Endometrium (tissue), 2 donors: Measurements from ENCODE around the gene ACSF2.
"Not testable (repeated sequence)": the region's sequence is repeated elsewhere in the genome, so short reads cannot be mapped to it uniquely, and the experiment has no call there.

Experiments used
- FAIRE-seq: peaks from 2 replicates; lab custom pipeline; 2012; peaks lifted over from hg19 to GRCh38; lab: Jason Lieb, UNC
- donor health status: control.
- donor health status: control.

ACSF2 gene

DNA sequence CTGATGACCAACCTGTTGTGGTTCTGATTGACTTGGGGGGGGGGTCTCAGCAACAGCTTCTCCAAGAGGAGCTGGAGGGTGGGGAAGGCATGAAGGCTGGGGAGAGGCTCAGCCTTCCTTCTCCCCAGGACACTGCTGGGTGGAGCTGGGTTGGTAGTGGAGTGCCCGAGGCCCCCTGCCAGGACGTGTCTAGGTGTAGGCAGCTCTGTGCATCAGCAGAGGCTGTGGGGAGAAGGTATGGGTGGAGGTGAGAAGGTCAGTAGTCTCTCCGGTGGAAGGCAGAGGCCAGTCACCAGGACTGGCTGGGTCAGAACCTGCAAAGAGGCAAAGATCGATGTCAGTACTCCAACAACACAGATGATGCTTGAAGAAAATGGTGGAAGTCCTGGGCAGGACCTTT is 38.7 kb downstream of the ACSF2 start:
- FAIRE-seq = no peak

DNA sequence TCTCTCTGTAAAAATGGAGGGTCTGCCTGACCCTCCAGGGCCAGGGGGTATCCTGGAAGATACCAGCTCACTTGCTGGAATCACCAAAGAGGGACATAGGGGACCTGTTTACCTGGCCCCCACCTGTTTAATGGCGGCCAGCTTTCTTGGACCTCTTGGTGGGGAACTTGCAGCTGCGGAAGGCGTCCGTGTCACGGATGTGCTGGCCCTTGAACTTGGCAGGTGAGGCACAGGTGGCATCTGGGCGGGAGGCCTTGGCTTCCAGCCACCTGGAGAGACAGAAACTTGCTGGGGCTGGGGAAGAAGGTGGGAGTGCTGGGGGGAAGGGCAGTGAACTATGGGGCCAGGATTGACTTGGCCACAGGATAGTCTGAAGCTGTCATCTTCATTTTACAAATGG is 39.2 kb downstream of the ACSF2 start:
- no peak for FAIRE-seq

DNA sequence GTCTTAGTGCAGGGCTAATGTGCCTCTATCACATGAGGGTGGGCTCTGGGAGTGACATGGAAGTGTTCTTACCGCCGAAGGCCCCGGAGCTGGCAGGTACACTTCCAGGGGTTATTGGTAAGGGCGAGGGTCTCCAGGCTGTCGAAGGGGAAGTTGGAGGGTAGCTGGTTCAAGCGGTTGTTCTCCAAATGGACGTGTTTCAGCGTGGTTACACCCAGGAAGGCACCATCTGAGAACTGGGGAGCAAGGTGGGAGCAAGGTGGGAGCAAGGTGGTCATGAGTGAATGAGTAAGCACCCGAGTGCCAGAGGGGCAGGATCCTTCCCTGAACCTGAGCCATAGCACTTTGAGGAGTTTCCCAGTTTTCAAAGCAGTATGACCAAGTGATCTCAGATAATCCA is 39.6 kb downstream of the ACSF2 start:
- no peak for FAIRE-seq

DNA sequence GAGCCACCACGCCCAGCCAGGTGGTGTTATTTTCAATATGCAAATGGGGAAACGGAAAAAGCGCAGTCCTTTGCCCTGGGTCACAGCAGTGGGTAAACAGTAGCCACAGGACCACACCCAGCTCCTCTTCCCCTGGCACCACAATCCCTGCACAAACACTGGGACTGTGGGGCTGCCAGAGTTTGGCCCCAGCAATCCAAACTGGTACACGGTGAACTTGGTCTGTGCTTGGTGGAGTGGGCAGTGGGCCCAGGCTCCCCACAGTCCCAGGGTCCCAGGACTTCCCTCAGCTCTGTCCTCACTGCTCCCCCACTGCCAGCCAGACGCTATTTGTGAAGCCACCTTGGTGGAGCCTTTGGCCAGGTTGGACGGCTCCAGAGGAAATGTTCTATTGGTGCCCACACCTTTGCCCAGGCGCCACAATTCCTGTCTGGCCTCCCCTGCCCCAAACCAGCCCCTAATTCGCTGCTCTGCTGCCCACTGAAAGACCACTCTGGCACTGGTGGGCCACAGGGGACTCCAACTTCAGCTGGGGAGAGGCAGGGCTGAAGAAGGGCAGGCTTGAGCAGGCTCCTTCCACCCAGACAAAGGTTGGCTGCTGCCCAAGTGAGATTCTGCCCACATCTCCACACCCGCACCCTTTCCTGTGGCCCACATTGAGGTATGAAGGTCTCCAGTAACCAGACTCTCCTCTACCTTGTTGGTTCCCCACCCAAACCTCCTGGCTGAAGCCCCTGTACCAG is 40.5 kb downstream of the ACSF2 start:
- no peak for FAIRE-seq

DNA sequence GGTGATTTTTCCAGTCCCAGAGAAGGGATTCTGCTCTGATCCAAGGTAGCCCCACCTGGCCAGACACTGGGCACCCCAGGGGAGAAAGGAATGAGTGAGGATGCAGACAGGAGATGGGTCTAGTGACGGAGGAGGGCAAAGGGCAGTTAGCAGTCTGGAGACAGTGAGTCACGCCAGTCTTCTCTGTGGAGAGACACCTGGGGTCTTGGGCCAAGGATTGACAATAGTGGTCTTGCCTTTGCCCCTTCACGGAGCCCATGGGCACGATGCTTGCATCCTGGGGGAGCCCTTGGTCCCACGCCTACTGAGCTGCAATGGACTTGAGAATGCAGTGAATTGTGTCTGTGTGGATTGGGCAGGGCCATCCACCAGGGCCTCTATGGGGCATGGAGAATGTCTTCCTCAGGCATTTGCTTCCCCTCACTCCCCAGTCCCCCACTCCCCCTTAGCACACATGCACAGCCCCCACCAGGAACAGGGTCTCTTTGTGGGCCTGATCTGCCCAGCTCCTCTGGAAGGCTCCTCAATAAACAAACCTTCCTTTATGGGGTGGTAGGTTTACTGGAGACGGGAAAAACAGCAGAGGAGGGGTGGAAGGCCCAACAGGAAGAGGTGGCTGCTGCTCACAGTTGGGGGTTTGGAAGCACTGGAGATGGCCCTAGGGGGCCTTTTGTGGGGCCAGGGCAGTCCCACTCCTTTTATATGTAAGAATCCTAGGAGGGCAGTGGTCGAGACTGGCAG is 41.3 kb downstream of the ACSF2 start:
- no peak for FAIRE-seq

DNA sequence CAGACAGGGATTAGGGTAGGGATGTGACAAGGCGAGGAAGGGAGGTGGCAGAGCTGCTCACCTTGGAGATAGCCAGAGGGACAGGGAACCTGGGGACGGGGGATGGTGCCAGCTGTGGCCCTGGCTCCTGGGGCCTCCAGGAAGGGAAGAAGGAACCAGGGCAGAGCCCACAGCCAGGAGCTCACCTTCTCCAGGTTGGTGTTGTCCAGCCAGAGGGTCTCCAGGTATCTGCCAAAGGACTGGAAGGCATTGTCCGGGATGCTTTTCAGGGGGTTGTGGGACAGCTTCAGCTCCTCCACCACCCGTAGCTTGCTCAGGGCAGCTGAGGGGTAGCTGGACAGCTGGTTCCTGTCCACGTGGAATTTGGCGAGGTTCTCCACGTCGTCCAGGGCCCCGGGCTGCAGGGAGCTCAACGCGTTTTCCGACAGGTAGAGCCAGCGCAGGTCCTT is 41.9 kb downstream of the ACSF2 start:
- FAIRE-seq = no peak

DNA sequence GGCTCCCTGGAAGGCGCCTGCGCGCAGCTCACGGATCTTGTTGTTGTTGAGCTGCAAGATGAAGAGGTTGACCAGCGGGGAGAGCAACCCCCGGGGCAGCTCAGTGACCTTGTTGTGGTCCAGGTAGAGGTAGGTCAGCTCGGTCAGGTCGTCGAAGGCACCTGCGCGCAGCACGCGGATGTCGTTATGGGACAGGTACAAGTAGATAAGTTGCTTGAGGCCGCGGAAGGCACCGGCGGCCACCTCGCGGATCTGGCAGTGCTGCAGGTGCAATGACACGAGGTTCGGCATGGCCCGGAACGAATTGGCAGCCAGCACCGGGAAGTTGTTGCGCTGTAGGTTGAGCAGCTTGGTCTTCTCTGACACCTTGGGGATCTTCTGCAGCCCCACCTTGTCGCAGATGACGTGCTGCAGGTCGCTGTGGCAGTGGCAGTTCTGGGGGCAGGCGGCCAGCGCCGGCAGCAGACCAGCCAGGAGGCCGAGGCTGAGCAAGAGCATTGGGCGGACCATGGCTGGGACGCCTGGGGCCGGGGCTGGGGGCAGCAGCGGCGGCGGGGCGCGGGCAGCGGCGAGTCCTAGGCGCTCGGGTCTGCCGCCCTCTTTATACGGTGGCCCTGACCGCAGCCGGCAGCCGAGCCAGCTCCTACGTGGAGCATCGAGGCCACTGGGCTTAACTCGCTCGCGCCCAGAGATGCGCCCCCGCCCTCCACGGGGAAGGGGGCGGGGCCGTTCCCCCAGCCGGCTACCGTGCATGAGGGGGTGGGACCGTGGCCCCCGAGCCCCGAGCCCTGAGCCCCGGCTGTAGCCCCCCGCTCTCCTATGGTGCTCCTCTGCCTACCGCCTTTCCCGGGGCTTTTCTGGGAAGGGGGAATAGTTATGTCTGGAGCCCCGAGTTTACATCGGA is 42.5 kb downstream of the ACSF2 start, which contains the start of gene CHAD:
Gene CHAD (minus strand): TSS at position 577 of the 904 bp plus-strand sequence. CDS start 67 bp downstream, at position 510.
- FAIRE-seq = no peak

DNA sequence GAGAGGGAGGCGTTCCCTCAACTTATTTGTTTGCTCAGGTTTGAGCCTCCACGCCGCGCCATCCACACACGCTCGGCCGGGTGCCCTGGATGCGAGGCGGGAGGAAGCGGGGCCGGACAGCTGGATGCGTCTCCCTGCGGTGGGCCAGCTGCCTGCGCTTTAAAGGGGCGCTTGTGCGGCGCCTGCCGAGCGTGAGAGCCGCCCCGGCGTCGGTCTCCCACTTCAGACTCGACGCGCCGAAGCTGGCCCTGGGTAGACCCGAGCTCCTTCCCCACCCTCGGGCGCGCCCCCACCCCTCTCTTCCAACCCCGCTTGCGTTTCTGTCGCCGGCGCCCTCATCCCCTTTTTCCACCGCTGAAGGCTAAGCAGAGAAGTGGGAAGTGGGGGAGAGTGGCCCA is 43.2 kb downstream of the ACSF2 start:
- no peak for FAIRE-seq

DNA sequence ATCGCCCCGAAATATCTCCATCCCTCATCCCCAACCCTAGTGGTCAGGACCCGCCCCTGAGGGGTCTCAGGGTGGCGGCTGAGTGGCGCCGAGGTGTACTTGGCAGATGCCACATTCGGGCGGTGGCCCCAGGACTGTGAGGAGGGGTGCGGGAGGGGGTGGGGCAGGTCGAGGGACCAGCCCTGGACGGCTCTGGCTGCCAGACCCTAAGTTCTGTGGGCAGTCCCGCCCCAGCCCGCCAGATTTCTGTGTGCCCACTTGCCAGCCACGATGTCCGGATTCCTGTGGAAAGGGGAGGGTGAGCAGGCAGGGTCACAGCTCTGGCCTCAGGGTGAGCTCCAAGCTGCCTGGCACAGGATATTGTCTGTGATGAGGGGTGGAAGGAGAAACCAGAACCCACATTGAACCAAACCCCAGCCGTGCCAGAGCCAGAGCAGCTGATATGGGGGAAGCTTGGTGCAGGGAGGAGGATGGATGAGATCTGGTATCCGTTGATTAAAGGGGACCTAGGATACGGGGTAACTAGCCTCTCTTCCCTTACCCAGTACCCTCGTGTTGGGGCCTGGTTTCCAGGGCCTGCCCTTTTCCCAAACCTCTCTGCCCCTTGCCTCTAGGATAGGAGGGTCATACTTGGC is 43.8 kb downstream of the ACSF2 start:
- no peak for FAIRE-seq

DNA sequence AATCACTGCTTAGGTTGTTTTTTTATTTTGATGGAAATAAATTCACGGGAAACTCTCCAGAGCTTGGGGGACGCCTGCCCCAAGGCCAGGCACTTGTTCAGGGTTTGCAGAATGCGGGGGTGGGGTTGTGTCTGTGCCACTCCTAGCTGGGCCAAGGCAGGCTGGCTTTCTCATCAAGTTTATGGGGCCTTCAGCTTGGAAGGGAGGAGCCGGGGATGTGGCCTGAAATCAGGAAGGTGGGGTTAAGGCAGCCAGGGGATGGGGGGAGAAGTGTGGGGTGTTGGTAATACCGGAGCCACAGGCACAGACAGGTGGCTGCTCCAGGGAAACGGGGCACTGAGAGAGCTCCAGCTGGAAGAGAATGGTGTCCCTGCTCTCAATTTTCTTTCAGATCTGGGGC is 44.4 kb downstream of the ACSF2 start:
- FAIRE-seq = no peak

DNA sequence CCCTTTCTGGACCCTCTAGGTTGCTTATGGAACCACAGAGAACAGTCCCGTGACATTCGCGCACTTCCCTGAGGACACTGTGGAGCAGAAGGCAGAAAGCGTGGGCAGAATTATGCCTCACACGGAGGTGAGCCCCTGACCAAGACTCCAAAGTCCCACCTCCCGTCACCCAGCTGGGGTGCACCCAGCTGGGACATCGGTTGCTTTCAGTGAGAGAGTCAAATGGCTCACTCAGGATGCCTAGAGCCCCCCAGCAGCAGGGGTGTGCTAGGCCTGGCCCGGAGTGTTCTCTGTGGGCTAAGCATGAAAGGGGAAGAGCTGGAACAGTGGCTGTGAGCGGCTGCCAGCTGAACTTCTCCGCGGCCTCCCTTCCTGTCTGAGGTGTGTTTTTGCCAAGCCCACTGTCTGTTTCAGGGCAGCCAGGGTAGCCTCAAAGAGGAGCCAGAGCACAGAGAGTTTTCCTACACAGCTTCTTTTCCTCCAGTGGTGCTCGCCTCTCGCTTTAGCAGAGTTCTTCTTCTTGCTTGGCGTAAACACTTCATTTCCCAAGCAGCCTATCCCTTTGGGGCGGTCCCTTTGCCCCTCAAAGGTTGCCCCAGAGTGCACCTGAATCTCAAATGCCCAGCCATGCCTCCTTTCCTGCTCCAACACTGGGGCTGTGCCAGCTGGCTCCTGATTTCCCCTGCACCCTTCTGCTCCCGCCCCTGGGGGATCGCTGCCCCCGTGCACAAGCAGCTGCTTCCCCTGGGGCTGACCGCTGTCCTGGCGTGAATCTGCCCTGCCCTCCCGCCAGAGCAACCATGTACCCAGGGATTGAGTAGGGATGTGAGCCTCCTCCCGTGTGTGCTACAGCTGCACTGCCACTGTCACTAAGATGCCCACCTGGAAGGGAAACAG is 45.2 kb downstream of the ACSF2 start:
- FAIRE-seq = no peak

DNA sequence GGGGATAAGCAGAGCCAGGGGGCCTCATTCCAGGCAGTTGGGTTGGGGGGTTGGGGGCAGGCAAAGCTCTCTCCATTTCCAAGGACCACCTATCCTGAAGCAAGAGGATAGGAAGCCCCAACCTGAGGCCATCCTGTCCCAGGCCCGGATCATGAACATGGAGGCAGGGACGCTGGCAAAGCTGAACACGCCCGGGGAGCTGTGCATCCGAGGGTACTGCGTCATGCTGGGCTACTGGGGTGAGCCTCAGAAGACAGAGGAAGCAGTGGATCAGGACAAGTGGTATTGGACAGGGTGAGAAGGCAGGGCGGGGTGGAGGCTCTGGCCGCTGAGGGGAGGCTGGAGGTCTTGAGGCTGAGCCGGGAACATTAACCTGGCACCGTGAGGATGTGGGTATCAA is 46.3 kb downstream of the ACSF2 start:
- FAIRE-seq = no peak

DNA sequence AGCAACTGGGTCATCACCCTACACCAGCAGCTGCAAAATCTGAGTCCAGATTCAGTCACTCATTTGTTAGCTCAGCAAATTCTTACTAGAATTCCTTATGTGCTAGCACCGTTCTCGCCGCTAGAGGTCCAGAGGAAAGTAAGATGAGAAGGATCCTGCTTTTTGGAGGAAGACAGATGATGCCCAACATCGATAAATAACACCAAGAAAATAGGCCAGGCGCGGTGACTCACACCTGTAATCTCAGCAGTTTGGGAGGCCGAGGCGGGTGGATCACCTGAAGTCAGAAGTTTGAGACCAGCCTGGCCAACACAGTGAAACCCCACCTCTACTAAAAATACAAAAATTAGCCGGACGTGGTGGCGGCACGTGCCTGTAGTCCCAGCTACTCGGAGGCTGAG is 46.7 kb downstream of the ACSF2 start:
- FAIRE-seq = not testable (repeated sequence)

DNA sequence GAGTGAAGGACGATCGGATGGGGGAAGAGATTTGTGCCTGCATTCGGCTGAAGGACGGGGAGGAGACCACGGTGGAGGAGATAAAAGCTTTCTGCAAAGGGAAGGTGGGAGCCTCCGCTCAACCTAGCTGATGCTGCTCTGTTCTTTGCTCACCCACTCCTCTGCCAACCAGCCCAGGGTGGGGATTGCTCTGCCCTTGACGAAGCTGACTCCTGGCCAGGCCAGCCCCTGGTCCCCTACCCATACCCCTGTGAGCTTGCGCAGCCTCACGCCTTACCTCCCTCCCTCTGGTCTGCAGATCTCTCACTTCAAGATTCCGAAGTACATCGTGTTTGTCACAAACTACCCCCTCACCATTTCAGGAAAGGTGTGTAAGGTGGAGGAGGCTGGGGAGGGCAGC is 47.9 kb downstream of the ACSF2 start:
- no peak for FAIRE-seq

DNA sequence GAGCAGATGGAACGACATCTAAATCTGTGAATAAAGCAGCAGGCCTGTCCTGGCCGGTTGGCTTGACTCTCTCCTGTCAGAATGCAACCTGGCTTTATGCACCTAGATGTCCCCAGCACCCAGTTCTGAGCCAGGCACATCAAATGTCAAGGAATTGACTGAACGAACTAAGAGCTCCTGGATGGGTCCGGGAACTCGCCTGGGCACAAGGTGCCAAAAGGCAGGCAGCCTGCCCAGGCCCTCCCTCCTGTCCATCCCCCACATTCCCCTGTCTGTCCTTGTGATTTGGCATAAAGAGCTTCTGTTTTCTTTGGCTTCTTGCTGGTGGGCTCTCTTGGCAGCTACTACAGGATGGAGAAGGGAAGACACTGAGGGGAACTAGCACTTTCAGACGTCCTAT is 48.5 kb downstream of the ACSF2 start:
- no peak for FAIRE-seq

DNA sequence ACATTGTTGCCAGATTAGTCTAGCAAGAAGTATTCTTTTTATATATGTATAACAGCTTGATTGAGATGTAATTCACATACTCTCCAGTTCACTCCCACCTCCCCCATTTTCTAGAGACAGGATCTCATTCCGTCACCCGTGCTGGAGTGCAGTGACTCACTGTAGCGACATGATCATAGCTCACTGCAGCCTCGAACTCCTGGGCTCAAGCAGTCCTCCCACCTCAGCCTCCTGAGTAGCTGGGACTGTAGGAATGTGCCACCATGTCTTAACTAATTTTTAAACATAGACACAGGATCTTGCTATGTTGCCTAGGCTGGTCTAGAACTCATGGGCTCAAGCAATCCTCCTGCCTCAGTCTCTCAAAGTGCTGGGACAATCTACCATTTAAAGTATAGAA is 49.3 kb downstream of the ACSF2 start:
- FAIRE-seq = no peak

DNA sequence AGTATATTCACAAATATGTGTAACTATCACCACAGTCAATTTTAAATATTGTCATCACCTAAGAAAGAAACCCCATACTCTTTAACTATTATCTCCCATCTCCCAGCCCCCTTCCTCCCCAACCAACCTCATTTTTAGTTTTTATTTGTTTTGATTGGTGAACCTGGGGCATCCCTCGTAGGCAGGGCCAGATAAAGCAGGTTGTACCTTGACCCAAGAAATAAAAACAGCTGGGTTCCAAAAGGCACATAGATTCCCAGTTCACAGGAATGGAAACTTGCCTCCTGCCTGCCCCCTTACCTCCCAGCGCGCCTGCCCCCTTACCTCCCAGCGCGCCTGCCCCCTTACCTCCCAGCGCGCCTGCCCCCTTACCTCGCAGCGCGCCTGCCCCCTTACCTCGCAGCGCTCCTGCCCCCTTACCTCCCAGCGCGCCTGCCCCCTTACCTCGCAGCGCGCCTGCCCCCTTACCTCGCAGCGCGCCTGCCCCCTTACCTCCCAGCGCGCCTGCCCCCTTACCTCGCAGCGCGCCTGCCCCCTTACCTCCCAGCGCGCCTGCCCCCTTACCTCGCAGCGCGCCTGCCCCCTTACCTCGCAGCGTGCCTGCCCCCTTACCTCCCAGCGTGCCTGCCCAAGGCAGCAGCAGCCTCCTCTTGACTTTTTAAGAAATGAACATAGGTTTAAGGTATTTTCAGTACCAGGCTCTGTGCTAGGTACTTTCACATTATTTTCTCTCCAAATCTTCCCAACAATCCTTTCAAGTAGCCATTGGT is 49.9 kb downstream of the ACSF2 start:
- not testable (repeated sequence) for FAIRE-seq

DNA sequence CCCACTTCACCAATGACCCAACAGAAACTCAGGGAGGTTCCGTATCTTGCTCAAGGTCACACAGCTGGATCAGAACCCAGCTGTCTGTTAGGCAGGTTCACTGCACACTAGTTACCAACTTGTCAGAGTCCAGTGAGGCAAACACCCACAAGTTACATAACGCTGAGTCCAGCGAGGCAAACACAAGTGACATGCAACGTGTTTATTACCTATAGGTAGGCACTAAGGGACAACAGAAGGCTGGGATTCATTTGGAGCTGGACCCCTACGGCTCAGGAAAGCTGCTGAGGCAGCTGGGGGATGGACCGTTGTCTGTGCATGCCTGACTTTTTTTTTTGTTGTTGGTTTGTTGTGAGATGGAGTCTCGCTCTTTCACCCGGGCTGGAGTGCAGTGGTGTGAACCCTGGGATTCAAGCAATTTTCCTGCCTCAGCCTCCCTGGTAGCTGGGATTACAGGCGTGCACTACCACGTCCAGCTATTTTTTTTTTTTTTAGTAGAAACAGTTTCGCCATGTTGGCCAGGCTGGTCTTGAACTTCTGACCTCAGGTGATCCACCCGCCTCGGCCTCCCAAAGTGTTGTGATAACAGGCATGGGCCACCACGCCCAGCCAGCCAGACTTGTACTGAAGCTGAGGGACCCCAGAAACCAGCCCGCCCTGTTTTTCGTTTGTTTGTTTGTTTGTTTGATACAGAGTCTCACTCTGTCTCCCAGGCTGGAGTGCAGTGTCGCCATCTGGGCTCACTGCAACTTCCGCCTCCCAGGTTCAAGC is 50.7 kb downstream of the ACSF2 start:
- no peak for FAIRE-seq

DNA sequence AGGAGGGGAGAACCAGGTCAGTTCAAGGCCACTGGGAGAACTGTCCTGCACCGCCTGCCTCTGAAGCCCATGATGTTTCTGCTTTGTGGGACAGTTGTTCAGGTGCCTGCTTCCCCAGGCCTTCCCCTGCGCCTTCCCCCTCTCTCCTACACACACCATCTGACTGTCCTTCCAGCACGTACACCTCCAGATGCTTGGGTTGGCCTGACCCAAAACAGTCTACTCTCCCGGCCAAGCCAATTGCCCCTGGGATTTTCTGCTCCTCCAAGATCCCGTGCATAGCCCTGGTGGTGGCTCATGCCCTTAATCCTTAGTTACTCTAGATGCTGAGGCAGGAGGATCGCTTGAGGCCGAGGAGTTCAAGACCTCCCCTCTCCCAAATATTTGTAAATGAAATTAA is 52.0 kb downstream of the ACSF2 start:
- FAIRE-seq = no peak
